HepG2 (cell line): ENCODE measurements around the gene RBM18. TPM values are rescaled to one million over a fixed set of nuclear protein-coding genes. Genes with fewer than 3 reads are reported as not detected.

Experiments used
- ATAC-seq: fragments of 200-7000 bp; cut with Tn5 transposase; 3 replicates; pipeline ENCODE4 v1.9.1; 2020; ENCODE audit warnings: mild to moderate bottlenecking, moderate library complexity
- BruUV-seq: library from RNA; stranded (reverse); fragments of 400-500 nt; replicated peaks from 2 replicates; lab custom pipeline; 2021; lab: Mats Ljungman, UMichigan
- CTCF ChIA-PET: fragments of 300-600 bp; formaldehyde crosslinking; extraction: SDS; loops from one replicate; lab custom pipeline; 2021; ENCODE audit warnings: low total read pairs, inconsistent platforms, low intra/inter-chr PET ratio; lab: Yijun Ruan, JAX
- POLR2A ChIA-PET: fragments of 350-600 bp; sonication (Branson Sonifier 250); formaldehyde crosslinking; loops from one replicate; lab custom pipeline; 2020; ENCODE audit warnings: antibody characterized with exemption, inconsistent platforms; lab: Yijun Ruan, JAX
- DNase-seq: peaks from one replicate; pipeline ENCODE4 v3.0.0-alpha.2; 2015; ENCODE audit warnings: low spot score
- FAIRE-seq: peaks from 3 replicates; lab custom pipeline; 2011; peaks lifted over from hg19 to GRCh38; lab: Jason Lieb, UNC
- H2AFZ ChIP-seq: one replicate; pipeline ENCODE4 v1.6.1; 2011; ENCODE audit warnings: low read length, inconsistent platforms
- H3K27ac ChIP-seq: fragments of 300-600 bp; 3 replicates; pipeline ENCODE4 v1.8.0; 2011; ENCODE audit warnings: mixed run types, mild to moderate bottlenecking, mixed read lengths, low read length, inconsistent platforms; ENCODE audit not compliant: insufficient read depth; ENCODE audit errors: extremely low read length
- H3K27me3 ChIP-seq, 2 experiments: fragments of 200-600 bp in 1 of 2; 2 replicates in 1 of 2; 3 replicates in 1 of 2; pipeline versions ENCODE4 v1.6.0 to v1.8.0; 2011; ENCODE audit warnings: low read length in 2 of 2, mild to moderate bottlenecking in 2 of 2, moderate library complexity in 2 of 2, inconsistent platforms in 1 of 2; ENCODE audit not compliant: insufficient read depth in 2 of 2, control insufficient read depth in 1 of 2
- H3K36me3 ChIP-seq, 2 experiments: fragments of 200-600 bp in 1 of 2; replicated peaks in 1 of 2; 2 replicates in 1 of 2; 3 replicates in 1 of 2; pipeline versions ENCODE4 v1.5.1 to v1.8.0; 2011; ENCODE audit warnings: low read length in 2 of 2, inconsistent platforms in 1 of 2; ENCODE audit not compliant: insufficient read depth in 2 of 2, control insufficient read depth in 1 of 2
- H3K4me1 ChIP-seq: 2 replicates; pipeline ENCODE4 v1.5.1; 2012; ENCODE audit warnings: low read length, inconsistent platforms; ENCODE audit not compliant: insufficient read depth
- H3K4me2 ChIP-seq: 2 replicates; pipeline ENCODE4 v1.6.0; 2011; ENCODE audit warnings: low read depth, low read length, inconsistent platforms
- H3K4me3 ChIP-seq, 3 experiments: fragments of 200-600 bp in 1 of 3; sonication (generic), shearing (Covaris generic) in 1 of 3; replicated peaks in 1 of 3; 2 replicates each; pipeline ENCODE4 v1.5.1; 2011 to 2016; ENCODE audit warnings: low read length in 3 of 3, inconsistent platforms in 2 of 3, low read depth in 2 of 3, mild to moderate bottlenecking in 2 of 3, control low read depth in 1 of 3, mixed read lengths in 1 of 3; ENCODE audit not compliant: insufficient read depth in 1 of 3
- H3K79me2 ChIP-seq: one replicate; pipeline ENCODE4 v1.6.1; 2011; ENCODE audit warnings: low read length, inconsistent platforms; ENCODE audit not compliant: insufficient read depth
- H3K9ac ChIP-seq: 2 replicates; pipeline ENCODE4 v1.6.0; 2011; ENCODE audit warnings: mild to moderate bottlenecking, low read depth, low read length, inconsistent platforms; ENCODE audit not compliant: insufficient read depth
- H3K9me3 ChIP-seq: 2 replicates; pipeline ENCODE4 v1.5.1; 2012; ENCODE audit warnings: mild to moderate bottlenecking, low read length
- H4K20me1 ChIP-seq: 2 replicates; pipeline ENCODE4 v1.6.0; 2011; ENCODE audit warnings: inconsistent platforms, mild to moderate bottlenecking, low read length, moderate library complexity; ENCODE audit not compliant: insufficient read depth
- ARNT2 ChIP-seq: sonication (generic); formaldehyde crosslinking; IDR thresholded peaks from 2 replicates; pipeline ENCODE4 v1.8.0; 2022; ENCODE audit warnings: mild to moderate bottlenecking, low read depth, missing genetic modification reagents, moderate library complexity
- CC2D1A ChIP-seq: sonication (generic); formaldehyde crosslinking; IDR thresholded peaks from 2 replicates; pipeline ENCODE4 v1.8.1; 2023; ENCODE audit warnings: mild to moderate bottlenecking, missing genetic modification reagents
- CENPX ChIP-seq: sonication (generic); formaldehyde crosslinking; IDR thresholded peaks from 2 replicates; pipeline ENCODE4 v1.9.0; 2021; ENCODE audit warnings: mild to moderate bottlenecking, missing genetic modification reagents, moderate library complexity
- ELF3 ChIP-seq: IDR thresholded peaks from 2 replicates; pipeline ENCODE4 v1.6.1; 2016; ENCODE audit warnings: missing genetic modification reagents, missing compliant biosample characterization
- GABPB1 ChIP-seq: IDR thresholded peaks from 2 replicates; pipeline ENCODE4 v1.6.1; 2016; ENCODE audit warnings: mild to moderate bottlenecking, missing genetic modification reagents, moderate library complexity, missing compliant biosample characterization
- IKZF1 ChIP-seq: fragments of 450-650 bp; IDR thresholded peaks from 2 replicates; pipeline ENCODE4 v1.7.1; 2016
- MTA3 ChIP-seq: sonication (generic); formaldehyde crosslinking; IDR thresholded peaks from 2 replicates; pipeline ENCODE4 v1.4.0; 2020; ENCODE audit warnings: missing genetic modification reagents
- NFIC ChIP-seq: IDR thresholded peaks from 2 replicates; pipeline ENCODE4 v1.6.1; 2012; ENCODE audit warnings: mild to moderate bottlenecking, low read length, inconsistent platforms
- RCOR2 ChIP-seq: IDR thresholded peaks from 2 replicates; pipeline ENCODE4 v1.6.1; 2016; ENCODE audit warnings: missing biosample characterization, missing genetic modification reagents
- RORA ChIP-seq: sonication (generic); formaldehyde crosslinking; IDR thresholded peaks from 2 replicates; pipeline ENCODE4 v1.5.0; 2020; ENCODE audit warnings: mild to moderate bottlenecking, missing genetic modification reagents, moderate library complexity
- STAT5B ChIP-seq: sonication (generic); formaldehyde crosslinking; IDR thresholded peaks from 2 replicates; pipeline ENCODE4 v1.4.0; 2020; ENCODE audit warnings: missing genetic modification reagents
- ZC3H4 ChIP-seq: sonication (generic); formaldehyde crosslinking; IDR thresholded peaks from 2 replicates; pipeline ENCODE4 v1.4.0; 2020; ENCODE audit warnings: missing genetic modification reagents, borderline replicate concordance
- ZMYM3 ChIP-seq: sonication (generic); formaldehyde crosslinking; IDR thresholded peaks from 2 replicates; pipeline ENCODE4 v1.5.1; 2020; ENCODE audit warnings: mild to moderate bottlenecking, missing genetic modification reagents
- ZNF207 ChIP-seq: fragments of 450-650 bp; IDR thresholded peaks from 2 replicates; pipeline ENCODE4 v1.6.1; 2016; ENCODE audit warnings: antibody characterized with exemption, borderline replicate concordance
- ZNF253 ChIP-seq: sonication (generic); formaldehyde crosslinking; IDR thresholded peaks from 2 replicates; pipeline ENCODE4 v1.8.0; 2022; ENCODE audit warnings: mild to moderate bottlenecking, missing genetic modification reagents, borderline replicate concordance
- ZNF264 ChIP-seq: sonication (generic); formaldehyde crosslinking; IDR thresholded peaks from 2 replicates; pipeline ENCODE4 v1.4.0; 2020; ENCODE audit warnings: missing genetic modification reagents
- ZNF3 ChIP-seq: IDR thresholded peaks from 2 replicates; pipeline ENCODE4 v1.7.0; 2017; ENCODE audit warnings: inconsistent platforms
- ZNF354B ChIP-seq: sonication (generic); formaldehyde crosslinking; IDR thresholded peaks from 2 replicates; pipeline ENCODE4 v1.8.0; 2022; ENCODE audit warnings: mild to moderate bottlenecking, missing genetic modification reagents
- ZNF460 ChIP-seq: sonication (generic); formaldehyde crosslinking; IDR thresholded peaks from 2 replicates; pipeline ENCODE4 v1.5.1; 2020; ENCODE audit warnings: missing genetic modification reagents, mild to moderate bottlenecking, borderline replicate concordance
- ZNF546 ChIP-seq: sonication (generic); formaldehyde crosslinking; conservative IDR thresholded peaks from 2 replicates; pipeline ENCODE4 v1.8.1; 2023; ENCODE audit warnings: mild to moderate bottlenecking, missing genetic modification reagents
- ZNF558 ChIP-seq: sonication (generic); formaldehyde crosslinking; IDR thresholded peaks from 2 replicates; pipeline ENCODE4 v1.9.0; 2022; ENCODE audit warnings: mild to moderate bottlenecking, missing genetic modification reagents, borderline replicate concordance
- ZNF589 ChIP-seq: sonication (generic); formaldehyde crosslinking; conservative IDR thresholded peaks from 2 replicates; pipeline ENCODE4 v1.8.0; 2022; ENCODE audit warnings: mild to moderate bottlenecking, moderate library complexity, missing genetic modification reagents
- ZSCAN29 ChIP-seq: sonication (generic); formaldehyde crosslinking; conservative IDR thresholded peaks from 2 replicates; pipeline ENCODE4 v1.4.0; 2020; ENCODE audit warnings: mild to moderate bottlenecking, missing genetic modification reagents
- ZZZ3 ChIP-seq: sonication (generic); formaldehyde crosslinking; IDR thresholded peaks from 2 replicates; pipeline ENCODE4 v1.4.0; 2020; ENCODE audit warnings: missing genetic modification reagents, mild to moderate bottlenecking, borderline replicate concordance
- WGBS: methylation state at CpG from one replicate; pipeline ENCODE4 v1.1.6; 2017; ENCODE audit warnings: low lambda C conversion rate; 5-methylcytosine and 5-hydroxymethylcytosine counted together
- in situ Hi-C: cut with HindIII; loops from 2 replicates; pipeline ENCODE4 v1.10.0; 2017; ENCODE audit warnings: low pct_unique_long_range_greater_than_20kb; ENCODE audit not compliant: extremely low pct_ligation_motif_present
- intact Hi-C: fragments of 100-400 bp; cut with micrococcal nuclease; formaldehyde crosslinking; loops from one replicate; pipeline ENCODE4 v1.10.0; 2022; ENCODE audit not compliant: unreplicated experiment
- polyA plus RNA-seq, 8 experiments: library from polyadenylated mRNA; depleted of rRNA in 3 of 8; stranded (reverse) in 7 of 8; unstranded in 1 of 8; fragments of >200 nt; fragmentation: Illumina TruSeq in 4 of 8; extraction: Trizol in 4 of 8; gene quantifications; 2 replicates each; pipeline versions ENCODE4 v1.2.1 to v1.2.3, GENCODE V29; 2011 to 2016; ENCODE audit warnings: low read depth in 4 of 8, missing spikeins in 1 of 8, mixed read lengths in 1 of 8; ENCODE audit not compliant: insufficient read depth in 1 of 8
- total RNA-seq, 5 experiments: library from RNA; depleted of rRNA; stranded (reverse); fragments of >200 nt; fragmentation: Illumina TruSeq; extraction: Trizol; gene quantifications; 2 replicates each; pipeline ENCODE4 v1.2.3, GENCODE V29; 2016; ENCODE audit warnings: low read depth in 1 of 5
- TF ChIP-seq, protein P1 (sequence below): sonication (generic); formaldehyde crosslinking; IDR thresholded peaks from 2 replicates; pipeline ENCODE4 v1.4.0; 2020; ENCODE audit warnings: mild to moderate bottlenecking, missing genetic modification reagents

Gene RBM18
- total and polyA plus RNA-seq, 2 of the 13 experiments (the other 11 are each of a cell fraction or from before 2014, with no cell fraction given), result 12.6 to 16.6 TPM

DNA sequence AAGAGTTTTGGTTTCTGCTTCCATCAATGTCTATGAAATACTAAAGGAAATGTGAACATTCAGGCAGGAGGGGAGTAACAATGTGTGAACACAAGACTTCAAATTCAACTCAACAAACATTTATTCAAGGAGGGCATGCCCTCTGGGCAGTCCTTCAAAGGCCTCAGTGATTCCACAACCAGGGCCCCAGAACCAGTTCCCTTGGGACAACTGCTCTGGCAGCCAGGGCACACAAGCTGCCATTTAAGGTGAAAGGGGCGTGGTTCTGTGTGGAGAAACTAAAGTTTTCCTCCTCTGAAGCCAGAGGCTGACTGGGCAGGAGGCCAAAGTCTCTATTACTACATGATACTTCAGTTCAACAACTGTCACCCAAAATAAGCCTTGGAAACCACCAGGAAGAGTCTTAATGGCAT, 3.2 kb downstream of the RBM18 start:
- H3K9me3 ChIP-seq, result no peaks in the 10 kb centered on the region
- intact Hi-C loops, result loop anchor here (5.0 kb wide), 3 partner anchors 74 to 164 kb away; no protein-coding TSS in a partner anchor
- no peaks in the 10 kb centered on the region; a peak in 1 of 5 replicates for H3K27me3 ChIP-seq
- H3K79me2 ChIP-seq, result peaks cover 39% of the 10 kb centered on the region
- ChIA-PET POLR2A (no interaction called here), CTCF (no interaction called here)
- H3K27ac ChIP-seq, result no peak overlapping the region
- 14% methylated on average over 1 of the region's 1 CpG for WGBS
- H3K9ac ChIP-seq, result no peak overlapping the region
- in situ Hi-C loops, result no loop called here
- peaks cover 42% of the 10 kb centered on the region for H3K4me1 ChIP-seq
- DNase-seq (peak; percentile 89), FAIRE-seq (peak; percentile 72), ATAC-seq (peak; percentile 63)
- H3K4me3 ChIP-seq, result no peak overlapping the region
- no peak overlapping the region for H2AFZ ChIP-seq
- H4K20me1 ChIP-seq, result no peaks in the 10 kb centered on the region
- H3K36me3 ChIP-seq, result peaks cover 4 to 8% of the 10 kb centered on the region in 2 experiments; a peak in 3 of 5 replicates
- no TSS peak for BruUV-seq
- peak overlapping the region; percentile 40 for H3K4me2 ChIP-seq
- TF ChIP-seq IKZF1, result no peak
- TF ChIP-seq NFIC, result 0 out of 2 replicates have a peak, but pooled peaks have one; percentile 14
- no peak for TF ChIP-seq CC2D1A (CRISPR knock-in tag)
- TF ChIP-seq ZNF558 (CRISPR knock-in tag), result no peak
- TF ChIP-seq ZMYM3 (CRISPR knock-in tag), result no peak
- TF ChIP-seq MTA3 (CRISPR knock-in tag), result no peak
- 0 out of 2 replicates have a peak, but pooled peaks have one; percentile 17 for TF ChIP-seq RCOR2
- no peak for TF ChIP-seq CENPX
- TF ChIP-seq ZNF354B, result no peak
- TF ChIP-seq ZNF546 (CRISPR knock-in tag), result no peak
- no peak for TF ChIP-seq ZNF3 (CRISPR knock-in tag)
- TF ChIP-seq ZNF589 (CRISPR knock-in tag), result no peak
- TF ChIP-seq STAT5B (CRISPR knock-in tag), result no peak
- TF ChIP-seq GABPB1, result no peak
- TF ChIP-seq ELF3, result peak; percentile 46; the same call in 1 of the 2 replicates
- no peak for TF ChIP-seq RORA
- no peak for TF ChIP-seq ZNF253 (CRISPR knock-in tag)
- TF ChIP-seq ZC3H4, result no peak
- TF ChIP-seq ZNF460, result no peak
- TF ChIP-seq ZNF264, result no peak; the same call in 1 of the 2 replicates
- no peak for TF ChIP-seq ZZZ3 (CRISPR knock-in tag)
- TF ChIP-seq ZNF207, result no peak
- TF ChIP-seq ARNT2 (CRISPR knock-in tag), result no peak
- no peak for TF ChIP-seq ZSCAN29
- TF ChIP-seq, protein P1, sequence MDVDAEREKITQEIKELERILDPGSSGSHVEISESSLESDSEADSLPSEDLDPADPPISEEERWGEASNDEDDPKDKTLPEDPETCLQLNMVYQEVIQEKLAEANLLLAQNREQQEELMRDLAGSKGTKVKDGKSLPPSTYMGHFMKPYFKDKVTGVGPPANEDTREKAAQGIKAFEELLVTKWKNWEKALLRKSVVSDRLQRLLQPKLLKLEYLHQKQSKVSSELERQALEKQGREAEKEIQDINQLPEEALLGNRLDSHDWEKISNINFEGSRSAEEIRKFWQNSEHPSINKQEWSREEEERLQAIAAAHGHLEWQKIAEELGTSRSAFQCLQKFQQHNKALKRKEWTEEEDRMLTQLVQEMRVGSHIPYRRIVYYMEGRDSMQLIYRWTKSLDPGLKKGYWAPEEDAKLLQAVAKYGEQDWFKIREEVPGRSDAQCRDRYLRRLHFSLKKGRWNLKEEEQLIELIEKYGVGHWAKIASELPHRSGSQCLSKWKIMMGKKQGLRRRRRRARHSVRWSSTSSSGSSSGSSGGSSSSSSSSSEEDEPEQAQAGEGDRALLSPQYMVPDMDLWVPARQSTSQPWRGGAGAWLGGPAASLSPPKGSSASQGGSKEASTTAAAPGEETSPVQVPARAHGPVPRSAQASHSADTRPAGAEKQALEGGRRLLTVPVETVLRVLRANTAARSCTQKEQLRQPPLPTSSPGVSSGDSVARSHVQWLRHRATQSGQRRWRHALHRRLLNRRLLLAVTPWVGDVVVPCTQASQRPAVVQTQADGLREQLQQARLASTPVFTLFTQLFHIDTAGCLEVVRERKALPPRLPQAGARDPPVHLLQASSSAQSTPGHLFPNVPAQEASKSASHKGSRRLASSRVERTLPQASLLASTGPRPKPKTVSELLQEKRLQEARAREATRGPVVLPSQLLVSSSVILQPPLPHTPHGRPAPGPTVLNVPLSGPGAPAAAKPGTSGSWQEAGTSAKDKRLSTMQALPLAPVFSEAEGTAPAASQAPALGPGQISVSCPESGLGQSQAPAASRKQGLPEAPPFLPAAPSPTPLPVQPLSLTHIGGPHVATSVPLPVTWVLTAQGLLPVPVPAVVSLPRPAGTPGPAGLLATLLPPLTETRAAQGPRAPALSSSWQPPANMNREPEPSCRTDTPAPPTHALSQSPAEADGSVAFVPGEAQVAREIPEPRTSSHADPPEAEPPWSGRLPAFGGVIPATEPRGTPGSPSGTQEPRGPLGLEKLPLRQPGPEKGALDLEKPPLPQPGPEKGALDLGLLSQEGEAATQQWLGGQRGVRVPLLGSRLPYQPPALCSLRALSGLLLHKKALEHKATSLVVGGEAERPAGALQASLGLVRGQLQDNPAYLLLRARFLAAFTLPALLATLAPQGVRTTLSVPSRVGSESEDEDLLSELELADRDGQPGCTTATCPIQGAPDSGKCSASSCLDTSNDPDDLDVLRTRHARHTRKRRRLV, result no peak
